CD8-positive, alpha-beta memory T cell (primary cell): ENCODE data around the gene HMGXB4. TPM values are rescaled to one million over a fixed set of nuclear protein-coding genes. Genes with fewer than 3 reads are reported as not detected.

ENCODE experiments used
- CTCF ChIA-PET: fragments of 350-600 bp; sonication (Branson Sonifier 250); formaldehyde crosslinking; loops from one replicate; lab custom pipeline; 2021; ENCODE audit warnings: antibody characterized with exemption; lab: Charles Lee
- POLR2A ChIA-PET: fragments of 350-600 bp; sonication (Branson Sonifier 250); formaldehyde crosslinking; loops from one replicate; lab custom pipeline; 2021; ENCODE audit warnings: antibody characterized with exemption; lab: Charles Lee
- DNase-seq, 5 donors: peaks; one replicate each; pipeline versions ENCODE4 v3.0.0 to v3.0.0-alpha.2; 2020 to 2022; ENCODE audit warnings: mixed read lengths in 1 of 5
- H3K27ac ChIP-seq: one replicate; pipeline ENCODE4 v1.7.0; 2013; ENCODE audit warnings: low read depth, mild to moderate bottlenecking, low read length, moderate library complexity
- H3K27me3 ChIP-seq: 2 replicates; pipeline ENCODE4 v1.7.0; 2013; ENCODE audit warnings: low read length, mild to moderate bottlenecking; ENCODE audit not compliant: insufficient read depth, poor library complexity, severe bottlenecking
- H3K36me3 ChIP-seq: 2 replicates; pipeline ENCODE4 v1.7.0; 2013; ENCODE audit warnings: mild to moderate bottlenecking, low read length, moderate library complexity; ENCODE audit not compliant: insufficient read depth
- H3K4me1 ChIP-seq: 2 replicates; pipeline ENCODE4 v1.7.0; 2013; ENCODE audit warnings: mild to moderate bottlenecking, low read length, moderate library complexity; ENCODE audit not compliant: insufficient read depth
- H3K4me3 ChIP-seq: 2 replicates; pipeline ENCODE4 v1.7.0; 2013; ENCODE audit warnings: mild to moderate bottlenecking, low read length
- H3K9me3 ChIP-seq: 2 replicates; pipeline ENCODE4 v1.7.0; 2013; ENCODE audit warnings: mild to moderate bottlenecking, low read length
- H3K27ac Mint-ChIP-seq, 8 donors: one replicate each; pipeline ENCODE4 v1.8.0; 2020 to 2021; ENCODE audit warnings: mixed read lengths in 8 of 8, mild to moderate bottlenecking in 6 of 8, inconsistent platforms in 3 of 8, moderate library complexity in 3 of 8
- H3K27me3 Mint-ChIP-seq, 2 donors: one replicate each; pipeline ENCODE4 v1.8.0; 2020 to 2021; ENCODE audit warnings: mixed read lengths in 2 of 2, mild to moderate bottlenecking in 1 of 2, moderate library complexity in 1 of 2
- H3K36me3 Mint-ChIP-seq, 3 donors: one replicate each; pipeline ENCODE4 v1.8.0; 2020 to 2021; ENCODE audit warnings: mixed read lengths in 3 of 3, inconsistent platforms in 1 of 3, mild to moderate bottlenecking in 1 of 3
- H3K4me1 Mint-ChIP-seq, 3 donors: one replicate each; pipeline ENCODE4 v1.8.0; 2020 to 2021; ENCODE audit warnings: mixed read lengths in 3 of 3, inconsistent platforms in 1 of 3, mild to moderate bottlenecking in 1 of 3
- H3K4me3 Mint-ChIP-seq, 7 donors: one replicate each; pipeline ENCODE4 v1.8.0; 2020 to 2021; ENCODE audit warnings: mixed read lengths in 7 of 7, mild to moderate bottlenecking in 6 of 7, moderate library complexity in 4 of 7, inconsistent platforms in 2 of 7
- H3K9me3 Mint-ChIP-seq, 5 donors: one replicate each; pipeline ENCODE4 v1.8.0; 2020 to 2022; ENCODE audit warnings: mixed read lengths in 5 of 5, mild to moderate bottlenecking in 3 of 5, moderate library complexity in 2 of 5, inconsistent platforms in 1 of 5
- polyA plus RNA-seq: library from polyadenylated mRNA; unstranded; fragments of 300-500 nt; fragmentation: Illumina TruSeq; gene quantifications from one replicate; pipeline ENCODE4 v1.2.3, GENCODE V29; 2021
- total RNA-seq, 2 experiments: library from RNA; stranded (reverse); gene quantifications; one replicate each; pipeline ENCODE4 v1.2.3, GENCODE V29; 2021

The HMGXB4 gene
- total RNA-seq (10 to 100 TPM; 35.4 to 35.9 TPM), polyA plus RNA-seq (13.7 TPM)

- Mint-ChIP-seq H3K4me3 (peak within 1 kb of the TSS; percentile 91 to 98 (median 94)), H3K27me3 (peaks cover 0 to 2% of the 10 kb centered on the region in 2 donors), H3K4me1 (peaks cover 25 to 36% (median 32%) of the 10 kb centered on the region in 3 donors), H3K27ac (peak within 1 kb of the TSS; percentile 95 to 98 (median 96)), H3K36me3 (peaks cover 0 to 14% (median 3%) of the 10 kb centered on the region in 3 donors), H3K9me3 (no peaks in the 10 kb centered on the region)
- no peaks in the 10 kb centered on the region for H3K9me3 ChIP-seq
- DNase-seq = peak; percentile 79 to 92 (median 86)
- peaks cover 16% of the 10 kb centered on the region for H3K4me1 ChIP-seq
- ChIA-PET CTCF (interaction anchor here (0.6 to 2.2 kb wide), 7 partner anchors 10 to 49 kb away, joined by 3 to 18 read pairs (median 4); partner anchors contain the start of gene TOM1), POLR2A (interaction anchor here (0.6 to 3.5 kb wide), 4 partner anchors 42 to 1448 kb away, joined by 4 to 22 read pairs (median 5); partner anchors contain the start of gene TOM1)
- H3K36me3 ChIP-seq = peaks cover 4% of the 10 kb centered on the region
- peak within 1 kb of the TSS; percentile 52 for H3K4me3 ChIP-seq
- no peaks in the 10 kb centered on the region for H3K27me3 ChIP-seq
- H3K27ac ChIP-seq = peak within 1 kb of the TSS; percentile 75
Observed at GRCh38 chr22:35257321-35258190, at the start of gene HMGXB4. Gene HMGXB4 (plus strand): TSS chr22:35257493. CDS start chr22:35262391, 4,898 bp downstream.

- DNase-seq = no peak
- no peaks in the 10 kb centered on the region for H3K4me1 ChIP-seq
- Mint-ChIP-seq H3K4me3 (no peak overlapping the region), H3K4me1 (no peaks in the 10 kb centered on the region), H3K36me3 (no peaks in the 10 kb centered on the region), H3K27me3 (peaks cover 17 to 52% of the 10 kb centered on the region in 2 donors), H3K27ac (no peak overlapping the region), H3K9me3 (no peaks in the 10 kb centered on the region)
- no peaks in the 10 kb centered on the region for H3K27me3 ChIP-seq
- H3K9me3 ChIP-seq = no peaks in the 10 kb centered on the region
- H3K4me3 ChIP-seq = no peak overlapping the region
- no peaks in the 10 kb centered on the region for H3K36me3 ChIP-seq
- CTCF ChIA-PET = no interaction called here
- POLR2A ChIA-PET = no interaction called here
- H3K27ac ChIP-seq = no peak overlapping the region
Observed at GRCh38 chr22:35208003-35208402, 49.3 kb upstream of the HMGXB4 start.

- peaks cover 0 to 2% (median 0%) of the 10 kb centered on the region in 5 donors for H3K9me3 Mint-ChIP-seq
- H3K27me3 ChIP-seq = no peaks in the 10 kb centered on the region
- H3K4me3 Mint-ChIP-seq = no peak overlapping the region
- no peak overlapping the region for H3K27ac Mint-ChIP-seq
- no peaks in the 10 kb centered on the region for H3K4me1 Mint-ChIP-seq
- CTCF ChIA-PET = no interaction called here
- H3K27ac ChIP-seq = no peak overlapping the region
- H3K4me1 ChIP-seq = no peaks in the 10 kb centered on the region
- POLR2A ChIA-PET = no interaction called here
- no peak overlapping the region for H3K4me3 ChIP-seq
- no peaks in the 10 kb centered on the region for H3K36me3 ChIP-seq
- no peaks in the 10 kb centered on the region for H3K36me3 Mint-ChIP-seq
- no peaks in the 10 kb centered on the region for H3K9me3 ChIP-seq
- DNase-seq = no peak
- H3K27me3 Mint-ChIP-seq = peaks cover 19 to 57% of the 10 kb centered on the region in 2 donors
Observed at GRCh38 chr22:35209203-35209602, 48.1 kb upstream of the HMGXB4 start.

GRCh38 chr22:35212009-35212408 is 45.3 kb upstream of the HMGXB4 start:
- no peaks in the 10 kb centered on the region for H3K27me3 ChIP-seq
- DNase-seq = no peak
- ChIA-PET POLR2A (no interaction called here), CTCF (no interaction called here)
- Mint-ChIP-seq H3K9me3 (peaks cover 0 to 2% (median 0%) of the 10 kb centered on the region in 5 donors), H3K27me3 (peaks cover 27 to 52% of the 10 kb centered on the region in 2 donors), H3K27ac (peak overlapping the region in 1 of 8 donors; percentile 14), H3K4me1 (no peaks in the 10 kb centered on the region), H3K36me3 (peaks cover 0 to 1% (median 0%) of the 10 kb centered on the region in 3 donors), H3K4me3 (no peak overlapping the region)
- no peaks in the 10 kb centered on the region for H3K4me1 ChIP-seq
- no peak overlapping the region for H3K4me3 ChIP-seq
- H3K36me3 ChIP-seq = no peaks in the 10 kb centered on the region
- H3K9me3 ChIP-seq = no peaks in the 10 kb centered on the region
- H3K27ac ChIP-seq = no peak overlapping the region

- H3K27ac Mint-ChIP-seq = peak overlapping the region in 1 of 8 donors; percentile 10
- peaks cover 28 to 50% of the 10 kb centered on the region in 2 donors for H3K27me3 Mint-ChIP-seq
- no peak overlapping the region for H3K4me3 Mint-ChIP-seq
- no peaks in the 10 kb centered on the region for H3K4me1 ChIP-seq
- H3K36me3 Mint-ChIP-seq = peaks cover 0 to 1% (median 0%) of the 10 kb centered on the region in 3 donors
- H3K4me3 ChIP-seq = no peak overlapping the region
- DNase-seq = no peak
- CTCF ChIA-PET = no interaction called here
- POLR2A ChIA-PET = no interaction called here
- peaks cover 0 to 2% (median 0%) of the 10 kb centered on the region in 5 donors for H3K9me3 Mint-ChIP-seq
- H3K9me3 ChIP-seq = no peaks in the 10 kb centered on the region
- no peaks in the 10 kb centered on the region for H3K4me1 Mint-ChIP-seq
- no peaks in the 10 kb centered on the region for H3K36me3 ChIP-seq
- no peak overlapping the region for H3K27ac ChIP-seq
- no peaks in the 10 kb centered on the region for H3K27me3 ChIP-seq
Observed at GRCh38 chr22:35212996-35213395, 44.3 kb upstream of the HMGXB4 start.

GRCh38 chr22:35214968-35215367 is 42.3 kb upstream of the HMGXB4 start:
- DNase-seq = no peak

GRCh38 chr22:35215993-35216392 is 41.3 kb upstream of the HMGXB4 start:
- Histone ChIP-seq H3K27ac (no peak overlapping the region), H3K27me3 (no peaks in the 10 kb centered on the region), H3K4me3 (no peak overlapping the region), H3K9me3 (no peaks in the 10 kb centered on the region), H3K4me1 (no peaks in the 10 kb centered on the region), H3K36me3 (no peaks in the 10 kb centered on the region)
- H3K27ac Mint-ChIP-seq = no peak overlapping the region
- no peak for DNase-seq
- H3K4me3 Mint-ChIP-seq = no peak overlapping the region
- H3K36me3 Mint-ChIP-seq = peaks cover 0 to 1% (median 0%) of the 10 kb centered on the region in 3 donors
- peaks cover 0 to 2% (median 0%) of the 10 kb centered on the region in 5 donors for H3K9me3 Mint-ChIP-seq
- ChIA-PET POLR2A (no interaction called here), CTCF (no interaction called here)
- peaks cover 17 to 40% of the 10 kb centered on the region in 2 donors for H3K27me3 Mint-ChIP-seq
- H3K4me1 Mint-ChIP-seq = no peaks in the 10 kb centered on the region

More at GRCh38 chr22:35214968-35215367, 42.3 kb upstream of the HMGXB4 start:
- ChIA-PET POLR2A (no interaction called here), CTCF (no interaction called here)
- no peak overlapping the region for H3K4me3 Mint-ChIP-seq
- peaks cover 17 to 38% of the 10 kb centered on the region in 2 donors for H3K27me3 Mint-ChIP-seq
- H3K27ac Mint-ChIP-seq = no peak overlapping the region
- Histone ChIP-seq H3K9me3 (no peaks in the 10 kb centered on the region), H3K27me3 (no peaks in the 10 kb centered on the region), H3K4me1 (no peaks in the 10 kb centered on the region), H3K27ac (no peak overlapping the region), H3K36me3 (no peaks in the 10 kb centered on the region), H3K4me3 (no peak overlapping the region)
- peaks cover 0 to 2% (median 0%) of the 10 kb centered on the region in 5 donors for H3K9me3 Mint-ChIP-seq
- H3K4me1 Mint-ChIP-seq = no peaks in the 10 kb centered on the region
- peaks cover 0 to 1% (median 0%) of the 10 kb centered on the region in 3 donors for H3K36me3 Mint-ChIP-seq

GRCh38 chr22:35217527-35217926 is 39.8 kb upstream of the HMGXB4 start:
- H3K9me3 Mint-ChIP-seq = peaks cover 0 to 2% (median 0%) of the 10 kb centered on the region in 5 donors
- DNase-seq = no peak
- H3K36me3 Mint-ChIP-seq = peaks cover 0 to 1% (median 0%) of the 10 kb centered on the region in 3 donors
- Histone ChIP-seq H3K36me3 (no peaks in the 10 kb centered on the region), H3K27ac (no peak overlapping the region), H3K9me3 (no peaks in the 10 kb centered on the region), H3K4me1 (no peaks in the 10 kb centered on the region), H3K4me3 (no peak overlapping the region), H3K27me3 (no peaks in the 10 kb centered on the region)
- H3K4me1 Mint-ChIP-seq = no peaks in the 10 kb centered on the region
- H3K27me3 Mint-ChIP-seq = peaks cover 20 to 30% of the 10 kb centered on the region in 2 donors
- H3K27ac Mint-ChIP-seq = no peak overlapping the region
- CTCF ChIA-PET = no interaction called here
- no peak overlapping the region for H3K4me3 Mint-ChIP-seq
- POLR2A ChIA-PET = no interaction called here
